OCI-LY1 (cell line): ENCODE measurements around the gene TTC38.

Source experiments
- CTCF ChIP-seq: fragments of 200-600 bp; sonication (generic), shearing (Covaris generic); IDR thresholded peaks from 2 replicates; pipeline ENCODE4 v1.5.1; 2017; ENCODE audit warnings: mild to moderate bottlenecking, antibody characterized with exemption, low read length, moderate library complexity, mixed read lengths
- EZH2 ChIP-seq: fragments of 200-600 bp; sonication (generic), shearing (Covaris generic); IDR thresholded peaks from 2 replicates; pipeline ENCODE4 v1.8.0; 2017; ENCODE audit warnings: borderline replicate concordance, mixed run types, mild to moderate bottlenecking, antibody characterized with exemption, low read length, moderate library complexity, mixed read lengths

DNA sequence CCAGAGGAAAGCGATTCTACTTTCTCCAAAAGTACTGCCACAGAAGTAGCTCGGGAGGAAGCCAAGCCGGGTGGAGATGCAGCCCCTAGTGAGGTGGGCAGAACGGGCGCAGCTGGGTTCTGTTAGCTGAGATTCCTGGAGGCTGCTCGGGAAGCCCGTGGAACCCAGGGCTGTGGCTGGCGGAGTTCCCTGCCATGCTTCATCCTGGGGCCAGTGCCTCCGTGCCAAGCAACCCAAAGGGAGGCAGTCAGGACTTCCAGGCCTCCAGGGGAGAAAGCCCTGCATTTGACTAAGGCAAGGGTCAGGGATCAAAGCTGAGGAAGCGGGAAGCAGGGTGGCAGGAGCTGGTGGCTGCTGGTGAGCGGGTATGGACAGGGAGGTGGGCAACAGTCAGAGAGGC is 61.0 kb downstream of the TTC38 start:
- TF ChIP-seq EZH2 (no peak), CTCF (no peak)
